Measurements from ENCODE around the gene GOSR1.

- no peak for TF ChIP-seq CTCF (IDR thresholded peaks at IDR 0.05)
- TF ChIP-seq POLR2A (IDR thresholded peaks at IDR 0.05) = no peak
Observed at GRCh38 chr17:30565073-30565935, 88.1 kb downstream of the GOSR1 start.
